T-helper 2 cell treated with Interferon-gamma antibody and Interleukin-4, amounts not matched to agents 5 μg/mL and 100 μg/mL, for 36 hours (primary cell): ENCODE measurements around the gene CLDN19.
A peak's percentile ranks its signal among the peaks of the same experiment; 100 is the strongest.

Experiments
- DNase-seq: peaks from one replicate; pipeline ENCODE4 v3.0.0; 2021; ENCODE audit warnings: low spot score
- H3K27ac Mint-ChIP-seq: one replicate; pipeline ENCODE4 v1.8.0; 2021; ENCODE audit warnings: mild to moderate bottlenecking, mixed read lengths
- H3K27me3 Mint-ChIP-seq: one replicate; pipeline ENCODE4 v1.8.0; 2021; ENCODE audit warnings: low read depth, mixed read lengths
- H3K36me3 Mint-ChIP-seq: one replicate; pipeline ENCODE4 v1.8.0; 2021; ENCODE audit warnings: low read depth, mixed read lengths
- H3K4me1 Mint-ChIP-seq: one replicate; pipeline ENCODE4 v1.8.0; 2021; ENCODE audit warnings: low read depth, mixed read lengths
- H3K4me3 Mint-ChIP-seq: one replicate; pipeline ENCODE4 v1.8.0; 2022; ENCODE audit warnings: mild to moderate bottlenecking, moderate library complexity, mixed read lengths
- H3K9me3 Mint-ChIP-seq: one replicate; pipeline ENCODE4 v1.8.0; 2021; ENCODE audit warnings: mixed read lengths

CLDN19 gene

GRCh38 chr1:42768172-42768571, 28.1 kb upstream of the CLDN19 start:
- Mint-ChIP-seq H3K4me1 (peaks cover 23% of the 10 kb centered on the region), H3K9me3 (no peaks in the 10 kb centered on the region), H3K27ac (no peak overlapping the region), H3K27me3 (no peaks in the 10 kb centered on the region), H3K36me3 (peaks cover 19% of the 10 kb centered on the region), H3K4me3 (no peak overlapping the region)
- DNase-seq, result no peak

- Mint-ChIP-seq H3K27me3 (no peaks in the 10 kb centered on the region), H3K36me3 (peaks cover 16% of the 10 kb centered on the region), H3K27ac (peak overlapping the region; percentile 89), H3K4me1 (peaks cover 18% of the 10 kb centered on the region), H3K9me3 (no peaks in the 10 kb centered on the region), H3K4me3 (no peak overlapping the region)
- no peak for DNase-seq
These were observed 27.5 kb upstream of the CLDN19 start for GRCh38 chr1:42767510-42768000.

GRCh38 chr1:42766741-42767509, 26.9 kb upstream of the CLDN19 start, which contains the start of the genes C1orf50 and P3H1:
C1orf50 (plus strand) TSS chr1:42767249; CDS start chr1:42767312, 63 bp downstream.
P3H1 (minus strand) TSS chr1:42767028; CDS start chr1:42766971, 57 bp downstream.
- peaks cover 15% of the 10 kb centered on the region for H3K4me1 Mint-ChIP-seq
- H3K27ac Mint-ChIP-seq, result peak within 1 kb of the TSS; percentile 89
- H3K4me3 Mint-ChIP-seq, result no peak within 1 kb of the TSS
- H3K27me3 Mint-ChIP-seq, result no peaks in the 10 kb centered on the region
- DNase-seq, result peak; percentile 100
- H3K9me3 Mint-ChIP-seq, result no peaks in the 10 kb centered on the region
- H3K36me3 Mint-ChIP-seq, result peaks cover 12% of the 10 kb centered on the region

- no peak overlapping the region for H3K27ac Mint-ChIP-seq
- H3K9me3 Mint-ChIP-seq, result no peaks in the 10 kb centered on the region
- H3K4me1 Mint-ChIP-seq, result peaks cover 14% of the 10 kb centered on the region
- H3K27me3 Mint-ChIP-seq, result no peaks in the 10 kb centered on the region
- no peak overlapping the region for H3K4me3 Mint-ChIP-seq
- peak; percentile 54 for DNase-seq
- H3K36me3 Mint-ChIP-seq, result peaks cover 12% of the 10 kb centered on the region
These were observed 26.1 kb upstream of the CLDN19 start for GRCh38 chr1:42765832-42766740.

GRCh38 chr1:42765269-42765668, 25.2 kb upstream of the CLDN19 start:
- no peaks in the 10 kb centered on the region for H3K27me3 Mint-ChIP-seq
- no peak for DNase-seq

GRCh38 chr1:42762269-42762668, 22.2 kb upstream of the CLDN19 start:
- peaks cover 9% of the 10 kb centered on the region for H3K36me3 Mint-ChIP-seq
- DNase-seq, result no peak
- H3K4me3 Mint-ChIP-seq, result no peak overlapping the region
- H3K27ac Mint-ChIP-seq, result no peak overlapping the region
- no peaks in the 10 kb centered on the region for H3K27me3 Mint-ChIP-seq
- H3K9me3 Mint-ChIP-seq, result no peaks in the 10 kb centered on the region
- H3K4me1 Mint-ChIP-seq, result no peaks in the 10 kb centered on the region

More at GRCh38 chr1:42765269-42765668, 25.2 kb upstream of the CLDN19 start:
- no peaks in the 10 kb centered on the region for H3K9me3 Mint-ChIP-seq
- H3K4me3 Mint-ChIP-seq, result no peak overlapping the region
- no peak overlapping the region for H3K27ac Mint-ChIP-seq
- peaks cover 8% of the 10 kb centered on the region for H3K36me3 Mint-ChIP-seq
- peaks cover 9% of the 10 kb centered on the region for H3K4me1 Mint-ChIP-seq

- Mint-ChIP-seq H3K9me3 (no peaks in the 10 kb centered on the region), H3K4me3 (no peak overlapping the region), H3K27ac (no peak overlapping the region), H3K27me3 (no peaks in the 10 kb centered on the region), H3K4me1 (no peaks in the 10 kb centered on the region), H3K36me3 (peaks cover 13% of the 10 kb centered on the region)
- no peak for DNase-seq
These were observed 21.5 kb upstream of the CLDN19 start for GRCh38 chr1:42761567-42761966.

GRCh38 chr1:42759114-42759513, 19.1 kb upstream of the CLDN19 start:
- H3K27ac Mint-ChIP-seq, result no peak overlapping the region
- no peaks in the 10 kb centered on the region for H3K4me1 Mint-ChIP-seq
- no peaks in the 10 kb centered on the region for H3K27me3 Mint-ChIP-seq
- H3K4me3 Mint-ChIP-seq, result no peak overlapping the region
- no peak for DNase-seq
- H3K9me3 Mint-ChIP-seq, result no peaks in the 10 kb centered on the region
- H3K36me3 Mint-ChIP-seq, result peaks cover 28% of the 10 kb centered on the region

- no peak overlapping the region for H3K27ac Mint-ChIP-seq
- no peaks in the 10 kb centered on the region for H3K9me3 Mint-ChIP-seq
- H3K36me3 Mint-ChIP-seq, result peaks cover 32% of the 10 kb centered on the region
- no peaks in the 10 kb centered on the region for H3K27me3 Mint-ChIP-seq
- no peak overlapping the region for H3K4me3 Mint-ChIP-seq
- no peaks in the 10 kb centered on the region for H3K4me1 Mint-ChIP-seq
- DNase-seq, result no peak
These were observed 18.6 kb upstream of the CLDN19 start for GRCh38 chr1:42758641-42759040.

GRCh38 chr1:42757892-42758275, 17.8 kb upstream of the CLDN19 start:
- no peak for DNase-seq
- H3K27me3 Mint-ChIP-seq, result no peaks in the 10 kb centered on the region
- no peak overlapping the region for H3K4me3 Mint-ChIP-seq
- no peaks in the 10 kb centered on the region for H3K9me3 Mint-ChIP-seq
- no peaks in the 10 kb centered on the region for H3K4me1 Mint-ChIP-seq
- peaks cover 35% of the 10 kb centered on the region for H3K36me3 Mint-ChIP-seq
- H3K27ac Mint-ChIP-seq, result no peak overlapping the region

GRCh38 chr1:42756956-42757891, 17.2 kb upstream of the CLDN19 start:
- Mint-ChIP-seq H3K27ac (no peak overlapping the region), H3K4me1 (no peaks in the 10 kb centered on the region), H3K9me3 (no peaks in the 10 kb centered on the region), H3K36me3 (peaks cover 42% of the 10 kb centered on the region), H3K27me3 (no peaks in the 10 kb centered on the region), H3K4me3 (no peak overlapping the region)
- DNase-seq, result no peak

- peaks cover 5% of the 10 kb centered on the region for H3K9me3 Mint-ChIP-seq
- DNase-seq, result no peak
- H3K27ac Mint-ChIP-seq, result no peak overlapping the region
- no peaks in the 10 kb centered on the region for H3K27me3 Mint-ChIP-seq
- H3K36me3 Mint-ChIP-seq, result peaks cover 59% of the 10 kb centered on the region
- H3K4me3 Mint-ChIP-seq, result no peak overlapping the region
- no peaks in the 10 kb centered on the region for H3K4me1 Mint-ChIP-seq
These were observed 13.0 kb upstream of the CLDN19 start for GRCh38 chr1:42753070-42753469.

GRCh38 chr1:42752284-42752683, 12.2 kb upstream of the CLDN19 start:
- no peak for DNase-seq
- H3K4me3 Mint-ChIP-seq, result no peak overlapping the region
- no peaks in the 10 kb centered on the region for H3K27me3 Mint-ChIP-seq
- H3K36me3 Mint-ChIP-seq, result peaks cover 59% of the 10 kb centered on the region
- no peaks in the 10 kb centered on the region for H3K4me1 Mint-ChIP-seq
- H3K27ac Mint-ChIP-seq, result no peak overlapping the region
- H3K9me3 Mint-ChIP-seq, result peaks cover 5% of the 10 kb centered on the region
